Measurements from ENCODE around the gene ANKRD49.
A peak's percentile ranks its signal among the peaks of the same experiment; 100 is the strongest.

The ANKRD49 gene

GRCh38 chr11:94545264-94546161 is 51.7 kb downstream of the ANKRD49 start:
- peak; percentile 36 for DNase-seq

DNA sequence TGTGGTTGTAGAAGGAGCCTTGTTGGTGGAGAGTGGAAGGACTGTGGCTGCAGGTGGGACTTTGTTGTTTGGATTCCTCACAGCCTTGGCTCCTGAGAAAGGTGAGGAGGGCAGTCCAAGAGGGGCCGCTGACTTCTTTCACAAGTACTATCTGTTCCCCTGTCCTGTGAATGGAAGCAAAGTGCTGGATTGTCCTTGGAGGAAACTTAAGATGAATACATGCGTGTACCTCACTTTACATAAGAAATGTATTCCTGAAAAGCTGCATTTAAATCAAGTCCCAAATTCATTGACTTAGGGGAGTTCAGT is 52.3 kb downstream of the ANKRD49 start:
- DNase-seq: no peak

DNA sequence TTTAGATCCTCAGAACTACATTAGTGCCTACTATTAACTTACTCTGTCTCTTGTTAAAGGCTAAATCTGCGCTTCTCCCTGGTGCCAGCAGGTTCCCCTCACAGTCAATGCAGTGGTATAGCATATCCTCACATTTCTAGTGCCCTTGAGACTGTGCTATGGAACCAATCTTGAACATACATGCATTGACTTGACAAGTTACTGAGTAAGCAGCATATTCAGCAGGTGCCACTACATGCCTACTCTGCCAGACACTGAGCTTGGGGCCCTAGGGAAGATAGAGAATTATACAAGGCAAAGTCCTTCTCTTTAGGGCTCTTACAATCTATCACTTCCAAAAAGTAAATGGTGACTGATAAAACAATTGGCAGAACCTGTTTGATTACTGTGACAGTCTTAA is 53.1 kb downstream of the ANKRD49 start:
- DNase-seq: no peak

DNA sequence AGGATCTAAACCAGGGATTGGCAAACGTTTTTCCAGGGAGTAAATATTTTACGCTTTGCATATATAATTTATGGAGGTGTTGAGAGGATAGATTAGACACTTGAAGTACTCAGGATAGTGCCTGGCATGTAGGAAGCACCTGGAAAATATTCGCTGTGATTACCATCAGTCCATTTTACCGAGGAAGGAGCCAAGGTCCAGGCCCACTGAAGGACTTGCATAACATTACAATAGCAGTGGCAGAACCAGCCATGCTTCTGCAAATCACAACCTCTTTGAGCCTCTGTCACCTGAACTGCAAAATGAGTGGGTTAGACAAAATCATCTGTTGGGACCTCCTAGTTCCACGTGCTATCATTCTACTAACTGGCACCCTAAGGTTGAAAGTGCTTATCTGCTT is 55.4 kb downstream of the ANKRD49 start:
- DNase-seq: no peak

Data from KG1 (cell line).